DOHH2 (cell line): Measurements from ENCODE around the gene TMEM271.

ENCODE experiments used
- CTCF ChIP-seq: fragments of 200-600 bp; sonication (generic); IDR thresholded peaks from one replicate; pipeline ENCODE4 v1.5.1; 2014; ENCODE audit warnings: antibody characterized with exemption, mild to moderate bottlenecking, low read depth, low read length; ENCODE audit not compliant: poor library complexity, severe bottlenecking
- EZH2phosphoT487 ChIP-seq: fragments of 200-600 bp; sonication (generic); IDR thresholded peaks from 2 replicates; pipeline ENCODE4 v1.6.1; 2017; ENCODE audit warnings: borderline replicate concordance, mild to moderate bottlenecking, antibody characterized with exemption, low read length, moderate library complexity, mixed read lengths

- TF ChIP-seq CTCF (no peak), EZH2phosphoT487 (no peak)
These were observed 1.5 kb downstream of the TMEM271 start for GRCh38 chr4:574346-575161.
